PC-3 (cell line): Measurements from ENCODE around the gene LACC1.

ENCODE experiments used
- CTCF ChIP-seq: fragments of 300-600 bp; sonication (generic); conservative IDR thresholded peaks from 2 replicates; pipeline ENCODE4 v1.5.1; 2017; ENCODE audit warnings: antibody characterized with exemption, low read depth, mild to moderate bottlenecking, low read length
- EZH2phosphoT487 ChIP-seq: fragments of 300-600 bp; sonication (generic); IDR thresholded peaks from 2 replicates; pipeline ENCODE4 v1.6.1; 2018; ENCODE audit warnings: mild to moderate bottlenecking, antibody characterized with exemption, low read length, borderline replicate concordance

GRCh38 chr13:43911871-43912270 lies 32.2 kb downstream of the LACC1 start:
- TF ChIP-seq CTCF (no peak), EZH2phosphoT487 (no peak)
